Measurements from ENCODE around the gene KDM4C.

The KDM4C gene

DNA sequence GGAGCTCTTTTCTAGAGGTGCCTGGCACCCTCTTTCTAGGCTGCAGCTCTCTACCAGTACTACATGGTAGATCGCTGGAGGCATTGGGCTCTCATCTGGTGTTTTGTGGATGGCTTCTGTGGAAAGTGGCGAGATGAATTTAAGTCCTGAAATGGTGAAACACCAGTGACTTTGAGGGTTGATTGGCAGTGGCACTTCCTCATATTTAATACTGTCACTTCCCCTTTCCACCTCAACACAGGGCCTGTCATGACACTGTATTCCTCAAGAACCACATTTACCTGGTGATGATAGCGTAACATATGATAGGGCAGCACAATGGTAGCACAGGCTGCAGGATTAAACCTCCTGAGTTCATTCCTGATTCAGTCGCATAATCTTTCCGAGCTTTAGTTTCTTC is 132.1 kb downstream of the KDM4C start:
- TF ChIP-seq, protein P1, sequence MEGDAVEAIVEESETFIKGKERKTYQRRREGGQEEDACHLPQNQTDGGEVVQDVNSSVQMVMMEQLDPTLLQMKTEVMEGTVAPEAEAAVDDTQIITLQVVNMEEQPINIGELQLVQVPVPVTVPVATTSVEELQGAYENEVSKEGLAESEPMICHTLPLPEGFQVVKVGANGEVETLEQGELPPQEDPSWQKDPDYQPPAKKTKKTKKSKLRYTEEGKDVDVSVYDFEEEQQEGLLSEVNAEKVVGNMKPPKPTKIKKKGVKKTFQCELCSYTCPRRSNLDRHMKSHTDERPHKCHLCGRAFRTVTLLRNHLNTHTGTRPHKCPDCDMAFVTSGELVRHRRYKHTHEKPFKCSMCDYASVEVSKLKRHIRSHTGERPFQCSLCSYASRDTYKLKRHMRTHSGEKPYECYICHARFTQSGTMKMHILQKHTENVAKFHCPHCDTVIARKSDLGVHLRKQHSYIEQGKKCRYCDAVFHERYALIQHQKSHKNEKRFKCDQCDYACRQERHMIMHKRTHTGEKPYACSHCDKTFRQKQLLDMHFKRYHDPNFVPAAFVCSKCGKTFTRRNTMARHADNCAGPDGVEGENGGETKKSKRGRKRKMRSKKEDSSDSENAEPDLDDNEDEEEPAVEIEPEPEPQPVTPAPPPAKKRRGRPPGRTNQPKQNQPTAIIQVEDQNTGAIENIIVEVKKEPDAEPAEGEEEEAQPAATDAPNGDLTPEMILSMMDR (IDR thresholded peaks at IDR 0.05; ENCODE audit: control insufficient read depth, extremely low read depth, insufficient read depth), result no peak
- DNase-seq (ENCODE audit: low read depth), result no peak

DNA sequence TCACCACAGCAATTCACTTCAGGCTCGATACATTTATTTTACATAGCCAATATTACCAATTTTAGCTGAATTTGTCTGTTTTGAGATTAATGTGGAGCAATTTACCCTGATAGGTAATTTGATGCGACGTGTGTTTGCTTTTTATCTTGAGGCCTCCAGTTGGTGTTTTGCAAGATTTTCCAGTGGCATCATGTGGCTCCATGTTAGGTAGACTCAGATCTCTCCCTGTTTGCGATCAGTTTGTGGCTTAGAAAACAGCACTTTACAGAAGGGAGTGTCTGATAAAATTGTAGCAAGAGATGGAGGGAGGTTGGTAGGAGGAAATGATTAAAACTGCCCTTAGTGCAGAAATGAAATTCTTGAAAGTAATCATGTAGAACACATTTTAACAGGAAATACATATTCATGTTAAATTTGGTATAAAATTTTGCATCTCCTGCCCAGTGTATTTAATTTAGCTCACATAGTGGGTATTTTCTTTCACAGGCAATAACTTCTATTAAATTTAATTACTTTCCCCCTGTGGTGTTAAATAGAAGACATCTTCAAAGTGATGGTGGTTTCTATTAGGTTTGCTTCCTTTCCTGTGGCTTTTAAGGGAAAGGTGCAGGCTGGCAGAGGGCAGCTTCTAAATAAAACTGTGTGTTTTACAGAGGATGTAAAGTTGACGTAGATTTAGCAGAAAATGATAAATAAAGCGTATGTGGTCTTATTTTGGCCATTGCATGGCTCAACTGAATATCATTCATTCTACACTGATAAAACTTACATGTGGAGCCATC is 135.8 kb downstream of the KDM4C start:
- no peak for DNase-seq (ENCODE audit: low read depth)
- H3K4me3 ChIP-seq (ENCODE audit: low read depth, low read length), result no peak overlapping the region
- TF ChIP-seq, protein P1 (IDR thresholded peaks at IDR 0.05; ENCODE audit: control insufficient read depth, extremely low read depth, insufficient read depth), result no peak

More for the DNA sequence above, 132.1 kb downstream of the KDM4C start:
- no peak overlapping the region for H3K4me3 ChIP-seq (ENCODE audit: low read depth, low read length)

DNA sequence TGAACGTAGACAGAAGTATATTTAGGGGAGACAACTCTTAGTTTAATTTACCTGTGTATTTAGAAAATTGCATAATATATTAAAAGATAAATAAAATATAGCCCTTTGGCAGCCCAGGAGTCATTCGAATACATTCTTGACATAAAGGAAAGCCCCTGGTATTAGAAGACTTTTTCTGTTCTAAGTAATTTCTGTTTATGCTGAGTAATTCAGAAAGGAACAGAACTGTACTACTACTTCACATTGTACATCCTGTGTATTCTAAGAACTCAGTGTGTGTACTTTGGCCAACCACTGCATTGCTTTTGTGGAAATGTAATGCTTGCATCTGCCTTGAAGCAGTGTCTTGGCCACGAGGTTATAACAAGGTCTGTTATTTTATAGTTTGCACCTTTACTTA is 136.4 kb downstream of the KDM4C start:
- DNase-seq (ENCODE audit: low read depth), result no peak
- no peak overlapping the region for H3K4me3 ChIP-seq (ENCODE audit: low read depth, low read length)
- TF ChIP-seq, protein P1 (IDR thresholded peaks at IDR 0.05; ENCODE audit: control insufficient read depth, extremely low read depth, insufficient read depth), result no peak

DNA sequence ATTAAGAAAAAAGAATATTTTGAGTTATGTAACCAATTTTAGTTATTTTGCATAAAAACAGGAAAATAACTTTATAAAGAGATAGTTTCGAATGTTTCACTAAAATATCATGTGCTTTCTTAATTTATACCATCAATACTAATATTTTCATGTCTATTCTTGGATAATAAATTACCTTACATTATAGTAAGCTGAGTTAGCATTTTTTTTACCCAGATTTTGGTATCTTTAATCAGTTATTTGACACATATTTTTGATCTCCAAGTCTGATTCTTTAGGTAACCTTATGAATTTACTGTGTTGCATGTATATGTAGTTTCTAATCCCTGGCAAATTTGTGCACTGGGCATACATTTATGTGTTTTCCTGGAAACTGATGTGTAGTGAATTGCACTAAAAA is 138.0 kb downstream of the KDM4C start:
- H3K4me3 ChIP-seq (ENCODE audit: low read depth, low read length), result no peak overlapping the region
- TF ChIP-seq, protein P1 (IDR thresholded peaks at IDR 0.05; ENCODE audit: control insufficient read depth, extremely low read depth, insufficient read depth), result no peak
- DNase-seq (ENCODE audit: low read depth), result no peak

DNA sequence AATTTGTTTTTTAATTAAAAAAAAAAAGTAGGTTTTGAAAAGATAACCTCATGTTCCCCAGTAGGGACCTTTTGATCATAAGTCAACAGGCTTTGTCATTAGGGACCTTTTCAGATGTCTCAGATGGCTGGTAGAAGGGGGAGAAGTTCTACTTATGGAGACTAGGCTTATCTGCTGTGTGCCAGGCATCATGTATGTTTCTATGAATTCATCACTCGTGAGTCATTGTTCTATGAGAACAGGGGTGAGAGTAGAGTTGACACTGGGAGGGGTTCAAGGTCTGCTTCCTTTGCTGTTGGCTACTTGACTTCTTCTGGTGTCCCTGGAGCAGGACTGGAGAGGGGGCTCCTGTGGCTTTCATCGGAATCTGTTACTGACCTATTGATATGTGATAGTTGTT is 138.8 kb downstream of the KDM4C start:
- H3K4me3 ChIP-seq (ENCODE audit: low read depth, low read length), result no peak overlapping the region
- no peak for DNase-seq (ENCODE audit: low read depth)
- TF ChIP-seq, protein P1 (IDR thresholded peaks at IDR 0.05; ENCODE audit: control insufficient read depth, extremely low read depth, insufficient read depth), result no peak

DNA sequence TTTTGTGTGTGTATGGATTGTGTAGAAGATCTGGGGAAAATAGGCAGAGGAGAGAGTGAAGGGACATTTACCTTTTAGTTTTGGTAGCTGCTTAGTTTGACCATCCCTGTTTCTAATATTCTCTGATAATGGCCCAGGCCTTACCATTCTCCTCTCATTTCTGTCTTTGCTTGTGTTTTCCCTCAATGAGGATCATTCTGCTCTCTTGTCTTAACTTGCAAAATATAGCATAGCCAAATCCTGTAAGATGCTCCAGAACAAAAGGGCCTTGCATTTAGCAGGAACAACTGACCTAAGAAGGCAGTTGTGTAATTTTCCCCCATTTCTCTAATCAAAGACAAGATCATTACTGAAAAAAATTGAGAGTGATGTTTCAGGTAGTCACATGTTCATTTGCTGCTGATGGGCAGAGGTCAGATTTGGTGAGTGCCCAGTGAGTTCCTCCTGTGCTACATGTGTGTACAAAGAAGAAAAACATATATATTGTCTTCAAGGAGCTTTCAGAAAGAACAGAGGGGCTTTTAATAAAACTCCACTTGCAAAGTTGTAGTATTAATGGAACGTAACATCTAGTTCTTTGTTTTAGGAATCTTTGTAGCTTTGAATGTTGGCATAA is 139.5 kb downstream of the KDM4C start:
- H3K4me3 ChIP-seq (ENCODE audit: low read depth, low read length), result no peak overlapping the region
- TF ChIP-seq, protein P1 (IDR thresholded peaks at IDR 0.05; ENCODE audit: control insufficient read depth, extremely low read depth, insufficient read depth), result no peak
- no peak for DNase-seq (ENCODE audit: low read depth)

Measured in LNCaP clone FGC (cell line).